Measurements from ENCODE around the gene ZNF445.
"Not testable (repeated sequence)": the region's sequence is repeated elsewhere in the genome, so short reads cannot be mapped to it uniquely, and the experiment has no call there.

The ZNF445 gene

GRCh38 chr3:44419116-44419922, 58.2 kb downstream of the ZNF445 start:
- no peak for DNase-seq (ENCODE audit: low read depth in 1 of 2, low spot score in 1 of 2)
- Histone ChIP-seq H3K4me3 (replicated peaks; ENCODE audit: insufficient read depth, low read length) (no peak overlapping the region), H3K27ac (replicated peaks) (no peak overlapping the region), H3K27me3 (ENCODE audit: insufficient read depth, poor library complexity, severe bottlenecking) (no peaks in the 10 kb centered on the region)
- TF ChIP-seq REST (IDR thresholded peaks at IDR 0.05; ENCODE audit: insufficient replicate concordance, low read depth): no peak
- no peak for TF ChIP-seq SPI1 (IDR thresholded peaks at IDR 0.05; ENCODE audit: borderline replicate concordance, low read depth)
- no peak for TF ChIP-seq CTCF (IDR thresholded peaks at IDR 0.05; ENCODE audit: insufficient read depth, low read length)
- no peak for TF ChIP-seq GABPA (IDR thresholded peaks at IDR 0.05; ENCODE audit: low read depth)
- TF ChIP-seq POLR2AphosphoS5 (IDR thresholded peaks at IDR 0.05; ENCODE audit: low read depth): no peak

- H3K27me3 ChIP-seq (ENCODE audit: insufficient read depth, poor library complexity, severe bottlenecking): no peaks in the 10 kb centered on the region
- TF ChIP-seq POLR2AphosphoS5 (IDR thresholded peaks at IDR 0.05; ENCODE audit: low read depth) (no peak), CTCF (IDR thresholded peaks at IDR 0.05; ENCODE audit: insufficient read depth, low read length) (no peak), SPI1 (IDR thresholded peaks at IDR 0.05; ENCODE audit: borderline replicate concordance, low read depth) (no peak), GABPA (IDR thresholded peaks at IDR 0.05; ENCODE audit: low read depth) (no peak), REST (IDR thresholded peaks at IDR 0.05; ENCODE audit: insufficient replicate concordance, low read depth) (no peak)
Measured at GRCh38 chr3:44418549-44418948, 58.9 kb downstream of the ZNF445 start.

GRCh38 chr3:44418118-44418517, 59.4 kb downstream of the ZNF445 start:
- H3K4me3 ChIP-seq (replicated peaks; ENCODE audit: insufficient read depth, low read length); H3K27me3 ChIP-seq (ENCODE audit: insufficient read depth, poor library complexity, severe bottlenecking); DNase-seq (ENCODE audit: low read depth in 1 of 2, low spot score in 1 of 2); H3K27ac ChIP-seq (replicated peaks): not testable (repeated sequence)

More at GRCh38 chr3:44418549-44418948, 58.9 kb downstream of the ZNF445 start:
- Histone ChIP-seq H3K27ac (replicated peaks) (no peak overlapping the region), H3K4me3 (replicated peaks; ENCODE audit: insufficient read depth, low read length) (no peak overlapping the region)
- DNase-seq (ENCODE audit: low read depth in 1 of 2, low spot score in 1 of 2): no peak

GRCh38 chr3:44416031-44417030, 61.1 kb downstream of the ZNF445 start:
- H3K4me3 ChIP-seq (replicated peaks; ENCODE audit: insufficient read depth, low read length): no peak overlapping the region
- no peak for DNase-seq (ENCODE audit: low read depth in 1 of 2, low spot score in 1 of 2)
- TF ChIP-seq GABPA (IDR thresholded peaks at IDR 0.05; ENCODE audit: low read depth) (no peak), SPI1 (IDR thresholded peaks at IDR 0.05; ENCODE audit: borderline replicate concordance, low read depth) (no peak), REST (IDR thresholded peaks at IDR 0.05; ENCODE audit: insufficient replicate concordance, low read depth) (no peak), POLR2AphosphoS5 (IDR thresholded peaks at IDR 0.05; ENCODE audit: low read depth) (no peak), CTCF (IDR thresholded peaks at IDR 0.05; ENCODE audit: insufficient read depth, low read length) (no peak)
- no peaks in the 10 kb centered on the region for H3K27me3 ChIP-seq (ENCODE audit: insufficient read depth, poor library complexity, severe bottlenecking)
- H3K27ac ChIP-seq (replicated peaks): no peak overlapping the region
